ENCODE data around the gene NOXA1. TPM values are rescaled to one million over a fixed set of nuclear protein-coding genes. Genes with fewer than 3 reads are reported as not detected.

NOXA1 gene
- polyA plus RNA-seq, 1 donor (not counting 4 experiments of a cell fraction or from before 2014, with no cell fraction given), result 0.09 TPM

DNA sequence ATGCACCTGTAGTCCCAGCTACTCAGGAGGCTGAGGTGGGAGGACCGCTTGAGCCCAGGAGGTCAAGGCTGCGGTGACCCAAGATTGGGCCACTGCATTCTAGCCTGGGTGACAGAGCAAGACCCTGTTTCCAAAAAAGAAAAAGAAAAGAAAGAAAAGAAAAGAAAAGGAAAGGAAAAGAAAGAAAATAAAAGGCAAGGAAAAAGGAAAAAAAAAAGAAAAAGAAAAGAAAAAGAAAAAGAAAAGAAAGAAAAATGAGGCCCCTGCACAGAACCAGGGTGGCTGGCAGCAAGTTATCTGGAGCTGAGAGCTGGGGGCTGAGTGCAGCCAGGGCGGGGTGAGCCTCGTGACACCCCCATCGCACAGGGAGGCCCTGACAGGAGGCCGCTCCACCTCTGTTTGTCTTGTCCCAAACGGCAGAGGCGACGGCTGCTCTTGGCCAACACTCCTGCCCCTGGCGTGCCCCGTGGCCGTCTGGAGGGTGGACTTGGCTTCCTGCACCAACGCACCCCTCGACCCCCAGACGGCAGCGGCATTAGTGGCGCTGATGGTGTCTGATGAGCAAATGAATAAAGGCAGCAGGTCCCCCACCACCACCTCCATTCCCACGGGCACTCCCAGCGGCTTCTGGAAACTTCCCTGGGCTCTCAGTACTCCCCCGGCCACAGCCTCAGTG, 17.0 kb upstream of the NOXA1 start:
- no peaks in the 10 kb centered on the region for H3K9me3 ChIP-seq (ENCODE audit: control insufficient read depth, low read depth, low read length)
- dilution Hi-C loops (cut with MboI; ENCODE audit: extremely low pct_ligation_motif_present, low sequenced_read_pairs), result no loop called here
- no peak overlapping the region for H2AFZ ChIP-seq (ENCODE audit: control insufficient read depth, low read length)
- no peak overlapping the region for H3K4me2 ChIP-seq (ENCODE audit: control insufficient read depth, extremely low read depth, insufficient read depth, low read depth, low read length)
- no peaks in the 10 kb centered on the region for H3K9me1 ChIP-seq (ENCODE audit: control insufficient read depth, extremely low read depth, insufficient read depth, low read length)
- H3K79me2 ChIP-seq (ENCODE audit: control insufficient read depth, insufficient read depth, low read length), result no peaks in the 10 kb centered on the region
- H3K4me1 ChIP-seq (ENCODE audit: control insufficient read depth, extremely low read depth, insufficient read depth, low read length), result peaks cover 5% of the 10 kb centered on the region
- H3K4me3 ChIP-seq (ENCODE audit: control insufficient read depth in 2 of 3, extremely low read depth in 1 of 3, insufficient read depth in 2 of 3, low read depth in 1 of 3, low read length in 3 of 3), result peak overlapping the region in 1 of 3 experiments; percentile 21
- no peak overlapping the region for H3K27ac ChIP-seq (ENCODE audit: control insufficient read depth, insufficient read depth, low read length)
- no peaks in the 10 kb centered on the region for H3K36me3 ChIP-seq (ENCODE audit: control insufficient read depth in 2 of 2, extremely low read depth in 1 of 2, insufficient read depth in 2 of 2, low read length in 2 of 2)
- TF ChIP-seq EZH2 (IDR thresholded peaks at IDR 0.05; ENCODE audit: low read length), result no peak
- TF ChIP-seq, protein P1, sequence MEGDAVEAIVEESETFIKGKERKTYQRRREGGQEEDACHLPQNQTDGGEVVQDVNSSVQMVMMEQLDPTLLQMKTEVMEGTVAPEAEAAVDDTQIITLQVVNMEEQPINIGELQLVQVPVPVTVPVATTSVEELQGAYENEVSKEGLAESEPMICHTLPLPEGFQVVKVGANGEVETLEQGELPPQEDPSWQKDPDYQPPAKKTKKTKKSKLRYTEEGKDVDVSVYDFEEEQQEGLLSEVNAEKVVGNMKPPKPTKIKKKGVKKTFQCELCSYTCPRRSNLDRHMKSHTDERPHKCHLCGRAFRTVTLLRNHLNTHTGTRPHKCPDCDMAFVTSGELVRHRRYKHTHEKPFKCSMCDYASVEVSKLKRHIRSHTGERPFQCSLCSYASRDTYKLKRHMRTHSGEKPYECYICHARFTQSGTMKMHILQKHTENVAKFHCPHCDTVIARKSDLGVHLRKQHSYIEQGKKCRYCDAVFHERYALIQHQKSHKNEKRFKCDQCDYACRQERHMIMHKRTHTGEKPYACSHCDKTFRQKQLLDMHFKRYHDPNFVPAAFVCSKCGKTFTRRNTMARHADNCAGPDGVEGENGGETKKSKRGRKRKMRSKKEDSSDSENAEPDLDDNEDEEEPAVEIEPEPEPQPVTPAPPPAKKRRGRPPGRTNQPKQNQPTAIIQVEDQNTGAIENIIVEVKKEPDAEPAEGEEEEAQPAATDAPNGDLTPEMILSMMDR (optimal IDR thresholded peaks at IDR 0.05 in 1 of 3, IDR thresholded peaks at IDR 0.05 in 1 of 3, conservative IDR thresholded peaks at IDR 0.05 in 1 of 3; ENCODE audit: extremely low read depth in 1 of 3, insufficient read depth in 2 of 3, low read length in 3 of 3), result no peak
- H3K9ac ChIP-seq (ENCODE audit: control insufficient read depth, extremely low read depth, insufficient read depth, low read length), result no peak overlapping the region
- H3K27me3 ChIP-seq (ENCODE audit: control insufficient read depth, extremely low read depth, insufficient read depth, low read length), result peaks cover 14% of the 10 kb centered on the region
- FAIRE-seq, result no peak
- DNase-seq (ENCODE audit: low read depth, low spot score), result no peak
- no peaks in the 10 kb centered on the region for H4K20me1 ChIP-seq (ENCODE audit: control insufficient read depth, extremely low read depth, insufficient read depth, low read length)

DNA sequence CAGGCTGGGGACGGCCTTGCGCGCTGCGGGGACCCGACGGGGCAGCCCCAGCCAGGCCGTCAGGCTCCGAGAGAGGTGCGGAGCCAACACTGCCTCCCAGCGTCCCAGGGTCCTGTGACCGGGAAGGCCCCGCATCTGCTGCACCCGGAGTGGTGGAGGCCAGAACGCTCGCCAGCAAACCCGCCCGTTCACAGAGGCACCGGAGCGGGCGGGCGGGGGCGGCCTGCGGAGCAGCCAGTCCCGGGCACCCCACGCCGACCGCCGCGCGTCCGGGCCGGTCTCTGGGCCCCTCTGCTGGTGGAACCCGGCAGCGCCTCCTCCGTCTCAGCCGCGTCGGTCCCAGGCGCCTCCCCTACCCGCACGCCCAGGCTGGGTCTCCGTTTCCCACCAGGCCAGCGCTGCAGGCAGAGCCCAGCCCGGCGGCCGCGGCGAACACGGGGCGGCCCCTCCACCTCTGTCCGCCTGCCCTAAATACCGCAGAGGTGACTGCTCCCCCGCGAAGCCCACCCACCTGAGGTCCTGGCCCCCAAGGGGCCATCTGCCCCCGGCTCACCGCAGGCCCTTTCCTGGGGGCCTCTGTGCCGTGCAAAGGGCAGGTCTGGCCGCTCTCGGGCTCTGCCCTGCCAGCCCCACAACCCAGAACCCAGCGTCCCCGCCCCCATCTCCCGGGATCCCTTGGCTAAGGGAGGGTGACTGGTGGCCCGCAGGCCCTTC, 16.2 kb upstream of the NOXA1 start:
- H3K27ac ChIP-seq (ENCODE audit: control insufficient read depth, insufficient read depth, low read length), result no peak overlapping the region
- peaks cover 14% of the 10 kb centered on the region for H3K27me3 ChIP-seq (ENCODE audit: control insufficient read depth, extremely low read depth, insufficient read depth, low read length)
- no peak for TF ChIP-seq EZH2 (IDR thresholded peaks at IDR 0.05; ENCODE audit: low read length)
- TF ChIP-seq, protein P1 (optimal IDR thresholded peaks at IDR 0.05 in 1 of 3, IDR thresholded peaks at IDR 0.05 in 1 of 3, conservative IDR thresholded peaks at IDR 0.05 in 1 of 3; ENCODE audit: extremely low read depth in 1 of 3, insufficient read depth in 2 of 3, low read length in 3 of 3), result peak; percentile 27 to 75 (median 71)
- H3K9me3 ChIP-seq (ENCODE audit: control insufficient read depth, low read depth, low read length), result no peaks in the 10 kb centered on the region
- peak overlapping the region; percentile 48 for H3K4me2 ChIP-seq (ENCODE audit: control insufficient read depth, extremely low read depth, insufficient read depth, low read depth, low read length)
- H3K9ac ChIP-seq (ENCODE audit: control insufficient read depth, extremely low read depth, insufficient read depth, low read length), result no peak overlapping the region
- no peaks in the 10 kb centered on the region for H3K36me3 ChIP-seq (ENCODE audit: control insufficient read depth in 2 of 2, extremely low read depth in 1 of 2, insufficient read depth in 2 of 2, low read length in 2 of 2)
- no peak for FAIRE-seq
- H3K4me1 ChIP-seq (ENCODE audit: control insufficient read depth, extremely low read depth, insufficient read depth, low read length), result peaks cover 11% of the 10 kb centered on the region
- DNase-seq (ENCODE audit: low read depth, low spot score), result no peak
- H2AFZ ChIP-seq (ENCODE audit: control insufficient read depth, low read length), result no peak overlapping the region
- no peaks in the 10 kb centered on the region for H3K9me1 ChIP-seq (ENCODE audit: control insufficient read depth, extremely low read depth, insufficient read depth, low read length)
- dilution Hi-C loops (cut with MboI; ENCODE audit: extremely low pct_ligation_motif_present, low sequenced_read_pairs), result no loop called here
- H4K20me1 ChIP-seq (ENCODE audit: control insufficient read depth, extremely low read depth, insufficient read depth, low read length), result no peaks in the 10 kb centered on the region
- H3K79me2 ChIP-seq (ENCODE audit: control insufficient read depth, insufficient read depth, low read length), result no peaks in the 10 kb centered on the region
- H3K4me3 ChIP-seq (ENCODE audit: control insufficient read depth in 2 of 3, extremely low read depth in 1 of 3, insufficient read depth in 2 of 3, low read depth in 1 of 3, low read length in 3 of 3), result peak overlapping the region in 1 of 3 experiments; percentile 21

All from keratinocyte (primary cell).